IMR-90 (cell line): ENCODE measurements around the gene DCTN2. TPM values are rescaled to one million over a fixed set of nuclear protein-coding genes. Genes with fewer than 3 reads are reported as not detected.

Experiments used
- ATAC-seq: fragments of 200-7000 bp; cut with Tn5 transposase; 2 replicates; pipeline ENCODE4 v1.9.1; 2020; ENCODE audit warnings: low read depth, mild to moderate bottlenecking, moderate library complexity
- BruUV-seq: library from RNA; stranded (reverse); fragments of 400-500 nt; replicated peaks from 2 replicates; lab custom pipeline; 2021; lab: Mats Ljungman, UMichigan
- CTCF ChIA-PET: fragments of 300-600 bp; formaldehyde crosslinking; extraction: SDS; loops from one replicate; lab custom pipeline; 2021; ENCODE audit warnings: antibody characterized with exemption; lab: Yijun Ruan, JAX
- POLR2A ChIA-PET: fragments of 300-600 bp; sonication (Branson Sonifier 250); formaldehyde crosslinking; loops from one replicate; lab custom pipeline; 2022; ENCODE audit warnings: antibody characterized with exemption; ENCODE audit not compliant: unreplicated experiment; lab: Charles Lee
- DNase-seq: peaks from one replicate; pipeline ENCODE4 v3.0.0; 2013
- H2AFZ ChIP-seq: replicated peaks from 2 replicates; pipeline ENCODE3; 2013; ENCODE audit warnings: low read length, mild to moderate bottlenecking; ENCODE audit not compliant: poor library complexity
- H2AK5ac ChIP-seq: 2 replicates; pipeline ENCODE4 v1.6.1; 2013; ENCODE audit warnings: low read depth, low read length, inconsistent platforms
- H2AK9ac ChIP-seq: replicated peaks from 2 replicates; pipeline ENCODE3; 2013; ENCODE audit warnings: mild to moderate bottlenecking, low read depth, low read length, moderate library complexity; ENCODE audit not compliant: poor library complexity
- H2BK120ac ChIP-seq: 2 replicates; pipeline ENCODE4 v1.6.1; 2013; ENCODE audit warnings: low read depth, low read length, inconsistent platforms
- H2BK15ac ChIP-seq: 3 replicates; pipeline ENCODE4 v1.6.1; 2013; ENCODE audit warnings: low read depth, low read length, inconsistent platforms
- H2BK20ac ChIP-seq: 2 replicates; pipeline ENCODE4 v1.6.1; 2013; ENCODE audit warnings: low read depth, mild to moderate bottlenecking, inconsistent platforms, low read length, moderate library complexity
- H2BK5ac ChIP-seq: 2 replicates; pipeline ENCODE4 v1.6.1; 2013; ENCODE audit warnings: mild to moderate bottlenecking, low read depth, low read length, inconsistent platforms; ENCODE audit not compliant: poor library complexity, severe bottlenecking
- H3K14ac ChIP-seq: replicated peaks from 2 replicates; pipeline ENCODE4 v1.6.1; 2013; ENCODE audit warnings: low read depth, low read length, inconsistent platforms
- H3K18ac ChIP-seq: 2 replicates; pipeline ENCODE4 v1.6.1; 2013; ENCODE audit warnings: low read depth, low read length, control low read depth
- H3K23ac ChIP-seq: 2 replicates; pipeline ENCODE4 v1.6.1; 2013; ENCODE audit warnings: low read depth, low read length, inconsistent platforms
- H3K27ac ChIP-seq: 2 replicates; pipeline ENCODE4 v1.5.1; 2013; ENCODE audit warnings: mild to moderate bottlenecking, control low read depth, low read length; ENCODE audit not compliant: insufficient read depth
- H3K27me3 ChIP-seq: 2 replicates; pipeline ENCODE4 v1.6.1; 2013; ENCODE audit warnings: low read length; ENCODE audit not compliant: control insufficient read depth, insufficient read depth
- H3K36me3 ChIP-seq: 2 replicates; pipeline ENCODE4 v1.6.1; 2013; ENCODE audit warnings: low read length, mixed read lengths; ENCODE audit not compliant: control insufficient read depth, insufficient read depth
- H3K4ac ChIP-seq: 2 replicates; pipeline ENCODE4 v1.6.1; 2013; ENCODE audit warnings: low read depth, low read length, inconsistent platforms
- H3K4me1 ChIP-seq: 2 replicates; pipeline ENCODE4 v1.6.1; 2013; ENCODE audit warnings: low read length, mixed read lengths; ENCODE audit not compliant: control insufficient read depth, insufficient read depth
- H3K4me2 ChIP-seq: 2 replicates; pipeline ENCODE4 v1.6.1; 2013; ENCODE audit warnings: low read depth, mild to moderate bottlenecking, control low read depth, low read length, moderate library complexity
- H3K4me3 ChIP-seq: 2 replicates; pipeline ENCODE4 v1.5.1; 2013; ENCODE audit warnings: low read depth, mild to moderate bottlenecking, control low read depth, low read length, moderate library complexity; ENCODE audit not compliant: insufficient read depth
- H3K56ac ChIP-seq: 2 replicates; pipeline ENCODE4 v1.6.1; 2013; ENCODE audit warnings: low read length, inconsistent platforms; ENCODE audit not compliant: insufficient read depth; ENCODE audit errors: extremely low read depth
- H3K79me1 ChIP-seq, 2 experiments: 2 replicates each; pipeline ENCODE4 v1.6.1; 2013; ENCODE audit warnings: low read length in 2 of 2, inconsistent platforms in 1 of 2, low read depth in 1 of 2
- H3K9ac ChIP-seq: 2 replicates; pipeline ENCODE4 v1.6.1; 2013; ENCODE audit warnings: low read depth, low read length, control low read depth
- H3K9me1 ChIP-seq: 2 replicates; pipeline ENCODE4 v1.6.1; 2013; ENCODE audit warnings: low read length, inconsistent platforms; ENCODE audit not compliant: insufficient read depth
- H3K9me3 ChIP-seq: 2 replicates; pipeline ENCODE4 v1.6.1; 2013; ENCODE audit warnings: low read length; ENCODE audit not compliant: control insufficient read depth, insufficient read depth
- H4K20me1 ChIP-seq: 2 replicates; pipeline ENCODE4 v1.6.1; 2013; ENCODE audit warnings: low read length, inconsistent platforms; ENCODE audit not compliant: insufficient read depth
- H4K5ac ChIP-seq: 2 replicates; pipeline ENCODE4 v1.6.1; 2013; ENCODE audit warnings: mild to moderate bottlenecking, low read depth, low read length, control low read depth
- H4K8ac ChIP-seq, 2 experiments: 2 replicates each; pipeline ENCODE4 v1.6.1; 2013; ENCODE audit warnings: low read depth in 2 of 2, low read length in 2 of 2, control low read depth in 1 of 2, inconsistent platforms in 1 of 2
- H4K91ac ChIP-seq: 2 replicates; pipeline ENCODE4 v1.6.1; 2013; ENCODE audit warnings: low read depth, low read length, inconsistent platforms; ENCODE audit not compliant: insufficient read depth
- BHLHE40 ChIP-seq: fragments of 150-350 bp; IDR thresholded peaks from 2 replicates; pipeline ENCODE4 v1.6.1; 2016; ENCODE audit warnings: mild to moderate bottlenecking, low read depth, low read length
- CEBPB ChIP-seq: IDR thresholded peaks from 2 replicates; pipeline ENCODE4 v1.6.1; 2012; ENCODE audit warnings: low read depth, low read length, improper control_type of control experiment
- CHD1 ChIP-seq: IDR thresholded peaks from 2 replicates; pipeline ENCODE4 v1.6.1; 2012; ENCODE audit warnings: low read depth, low read length, improper control_type of control experiment
- FOS ChIP-seq: fragments of 150-350 bp; IDR thresholded peaks from 2 replicates; pipeline ENCODE4 v1.6.1; 2016; ENCODE audit warnings: low read depth, low read length
- NFE2L2 ChIP-seq: fragments of 150-350 bp; IDR thresholded peaks from 2 replicates; pipeline ENCODE4 v1.6.1; 2016; ENCODE audit warnings: low read depth, mild to moderate bottlenecking, low read length
- POLR2A ChIP-seq: IDR thresholded peaks from 2 replicates; pipeline ENCODE4 v1.6.1; 2012; ENCODE audit warnings: mild to moderate bottlenecking, low read depth, low read length
- RAD21 ChIP-seq: IDR thresholded peaks from 2 replicates; pipeline ENCODE4 v1.6.1; 2012; ENCODE audit warnings: low read length, improper control_type of control experiment
- RCOR1 ChIP-seq: IDR thresholded peaks from 2 replicates; pipeline ENCODE4 v1.6.1; 2012; ENCODE audit warnings: mild to moderate bottlenecking, low read length, improper control_type of control experiment; ENCODE audit not compliant: insufficient replicate concordance
- RFX5 ChIP-seq: IDR thresholded peaks from 2 replicates; pipeline ENCODE4 v1.8.0; 2012; ENCODE audit warnings: low read depth, mild to moderate bottlenecking, low read length, moderate library complexity
- SMC3 ChIP-seq: fragments of 150-350 bp; IDR thresholded peaks from 2 replicates; pipeline ENCODE4 v1.6.1; 2016; ENCODE audit warnings: low read depth, mild to moderate bottlenecking, antibody characterized with exemption, low read length, moderate library complexity
- WGBS, 2 experiments: methylation state at CpG; one replicate each; pipeline versions ENCODE4 v1.1.5 to v1.1.7; 2013; ENCODE audit warnings: missing lambda C conversion rate in 2 of 2; ENCODE audit not compliant: insufficient read length in 1 of 2; ENCODE audit errors: extremely low coverage in 2 of 2; 5-methylcytosine and 5-hydroxymethylcytosine counted together
- dilution Hi-C: fragments of 300-500 bp; cut with HindIII; formaldehyde crosslinking; loops from one replicate; pipeline ENCODE4 v1.14.3; 2018; ENCODE audit warnings: low sequenced_read_pairs; ENCODE audit not compliant: unreplicated experiment
- in situ Hi-C: fragments of 300-500 bp; cut with MboI; formaldehyde crosslinking; loops from 3 replicates; pipeline ENCODE4 v1.14.3; 2019; ENCODE audit warnings: low sequenced_read_pairs, inconsistent platforms, mixed read lengths
- intact Hi-C: fragments of 100-400 bp; cut with micrococcal nuclease; formaldehyde crosslinking; loops from 2 replicates; pipeline ENCODE4 v1.10.0; 2022
- polyA plus RNA-seq, 3 experiments: library from polyadenylated mRNA; depleted of rRNA; stranded (reverse); fragments of >200 nt; gene quantifications; 2 replicates each; pipeline ENCODE4 v1.2.3, GENCODE V29; 2012; ENCODE audit warnings: low replicate concordance in 1 of 3
- total RNA-seq: library from RNA; depleted of rRNA; stranded (reverse); fragments of >200 nt; gene quantifications from 2 replicates; pipeline ENCODE4 v1.2.3, GENCODE V29; 2012

DCTN2 gene
- total and polyA plus RNA-seq, 2 of the 4 experiments (the other 2 are of a cell fraction), result 125 to 130 TPM

- no peak overlapping the region for H3K18ac ChIP-seq
- no peak overlapping the region for H2AFZ ChIP-seq
- intact Hi-C loops (no loop called here), dilution Hi-C loops (no loop called here), in situ Hi-C loops (no loop called here)
- no peak overlapping the region for H3K27ac ChIP-seq
- H3K79me1 ChIP-seq, result peaks cover 22 to 46% of the 10 kb centered on the region in 2 experiments
- peaks cover 6% of the 10 kb centered on the region; the same call in 1 of the 2 replicates for H3K9me1 ChIP-seq
- CTCF ChIA-PET, result no interaction called here
- no TSS peak for BruUV-seq
- H4K91ac ChIP-seq, result no peak overlapping the region
- H2BK15ac ChIP-seq, result no peak overlapping the region
- WGBS, 2 experiments, result no CpG with 5 or more reads among the region's 8 CpGs
- no peak overlapping the region for H3K56ac ChIP-seq
- no peak overlapping the region for H2BK5ac ChIP-seq
- no peak overlapping the region for H4K5ac ChIP-seq
- ATAC-seq (no peak), DNase-seq (no peak)
- no peak overlapping the region for H3K23ac ChIP-seq
- no peak overlapping the region for H2AK9ac ChIP-seq
- peaks cover 4% of the 10 kb centered on the region for H4K20me1 ChIP-seq
- no peaks in the 10 kb centered on the region for H3K4me1 ChIP-seq
- H4K8ac ChIP-seq, result no peak overlapping the region
- peaks cover 70% of the 10 kb centered on the region for H3K36me3 ChIP-seq
- POLR2A ChIA-PET, result no interaction called here
- no peaks in the 10 kb centered on the region for H3K9me3 ChIP-seq
- H2AK5ac ChIP-seq, result no peak overlapping the region
- H2BK120ac ChIP-seq, result no peak overlapping the region
- H3K9ac ChIP-seq, result no peak overlapping the region
- H2BK20ac ChIP-seq, result no peak overlapping the region
- no peaks in the 10 kb centered on the region for H3K27me3 ChIP-seq
- no peak overlapping the region for H3K14ac ChIP-seq
- TF ChIP-seq BHLHE40, result no peak
- TF ChIP-seq RAD21, result no peak
- no peak for TF ChIP-seq RCOR1
- TF ChIP-seq CHD1, result no peak
- no peak for TF ChIP-seq SMC3
- TF ChIP-seq NFE2L2, result no peak
- no peak for TF ChIP-seq CEBPB
- no peak for TF ChIP-seq RFX5
- TF ChIP-seq FOS, result no peak
- no peak for TF ChIP-seq POLR2A
- H3K4ac ChIP-seq, result no peak overlapping the region
- no peak overlapping the region for H3K4me3 ChIP-seq
- no peak overlapping the region for H3K4me2 ChIP-seq
These were observed 13.9 kb downstream of the DCTN2 start for GRCh38 chr12:57533108-57533507.
